K562 (cell line): ENCODE results near the gene HOGA1. TPM values are rescaled to one million over a fixed set of nuclear protein-coding genes. Genes with fewer than 3 reads are reported as not detected.

ENCODE experiments used
- ATAC-seq: fragments of 200-7000 bp; cut with Tn5 transposase; 3 replicates; pipeline ENCODE4 v1.9.1; 2020; ENCODE audit warnings: moderate library complexity
- BruUV-seq: library from RNA; stranded (reverse); fragments of 400-500 nt; replicated peaks from 2 replicates; lab custom pipeline; 2021; lab: Mats Ljungman, UMichigan
- CTCF ChIA-PET: fragments of 300-600 bp; formaldehyde crosslinking; extraction: SDS; loops from one replicate; lab custom pipeline; 2021; ENCODE audit warnings: low intra/inter-chr PET ratio; lab: Yijun Ruan, JAX
- POLR2A ChIA-PET: fragments of 300-600, 350-650 bp; sonication (Branson Sonifier 250); formaldehyde crosslinking; extraction: SDS; loops from one replicate; lab custom pipeline; 2021; ENCODE audit warnings: antibody characterized with exemption, inconsistent platforms; lab: Yijun Ruan, JAX
- DNase-seq, 4 experiments: peaks; one replicate each; pipeline versions ENCODE4 v3.0.0 to v3.0.0-alpha.2; 2011 to 2018; ENCODE audit warnings: low spot score in 3 of 4, mixed read lengths in 3 of 4; ENCODE audit errors: extremely low read depth in 1 of 4
- FAIRE-seq: peaks from 2 replicates; lab custom pipeline; 2011; peaks lifted over from hg19 to GRCh38; lab: Jason Lieb, UNC
- H2AFZ ChIP-seq: 2 replicates; pipeline ENCODE4 v1.6.0; 2011; ENCODE audit warnings: low read depth, low read length, control low read depth, inconsistent platforms
- H3K27ac ChIP-seq: fragments of 200-600 bp; 3 replicates; pipeline ENCODE4 v1.8.0; 2011; ENCODE audit warnings: low read depth, mild to moderate bottlenecking, control low read depth, inconsistent platforms, low read length, moderate library complexity, mixed read lengths; ENCODE audit errors: extremely low read depth
- H3K27me3 ChIP-seq, 2 experiments: fragments of 300-600 bp in 1 of 2; 2 replicates in 1 of 2; 3 replicates in 1 of 2; pipeline versions ENCODE4 v1.6.0 to v1.8.0; 2011; ENCODE audit warnings: inconsistent platforms in 2 of 2, low read length in 2 of 2, mild to moderate bottlenecking in 1 of 2, mixed read lengths in 1 of 2, moderate library complexity in 1 of 2; ENCODE audit not compliant: control insufficient read depth in 2 of 2, insufficient read depth in 2 of 2
- H3K36me3 ChIP-seq: fragments of 300-600 bp; 3 replicates; pipeline ENCODE4 v1.8.0; 2011; ENCODE audit warnings: mild to moderate bottlenecking, low read length, inconsistent platforms; ENCODE audit not compliant: control insufficient read depth, insufficient read depth
- H3K4me1 ChIP-seq, 2 experiments: fragments of 200-600 bp in 1 of 2; replicated peaks in 1 of 2; 2 replicates in 1 of 2; 3 replicates in 1 of 2; pipeline versions ENCODE4 v1.5.1 to v1.8.0; 2011; ENCODE audit warnings: inconsistent platforms in 2 of 2, low read length in 2 of 2, mild to moderate bottlenecking in 1 of 2, mixed read lengths in 1 of 2, moderate library complexity in 1 of 2; ENCODE audit not compliant: control insufficient read depth in 2 of 2, insufficient read depth in 2 of 2
- H3K4me2 ChIP-seq: 2 replicates; pipeline ENCODE4 v1.6.1; 2011; ENCODE audit warnings: low read length, control low read depth, inconsistent platforms, mixed read lengths; ENCODE audit not compliant: insufficient read depth
- H3K4me3 ChIP-seq: fragments of 200-600 bp; sonication (generic), shearing (Covaris generic); 2 replicates; pipeline ENCODE4 v1.5.1; 2016; ENCODE audit warnings: control low read depth, inconsistent platforms
- H3K79me2 ChIP-seq: fragments of 200-600 bp; 3 replicates; pipeline ENCODE4 v1.8.0; 2011; ENCODE audit warnings: low read length, inconsistent platforms; ENCODE audit not compliant: control insufficient read depth, insufficient read depth
- H3K9ac ChIP-seq, 2 experiments: 2 replicates each; pipeline versions ENCODE4 v1.6.0 to v1.6.1; 2011; ENCODE audit warnings: low read depth in 2 of 2, low read length in 2 of 2, control low read depth in 1 of 2, inconsistent platforms in 1 of 2, mild to moderate bottlenecking in 1 of 2, mixed read lengths in 1 of 2; ENCODE audit not compliant: insufficient read depth in 1 of 2
- H3K9me1 ChIP-seq: one replicate; pipeline ENCODE4 v1.6.0; 2011; ENCODE audit warnings: inconsistent platforms, mild to moderate bottlenecking, low read length, moderate library complexity; ENCODE audit not compliant: control insufficient read depth, insufficient read depth
- H3K9me3 ChIP-seq: replicated peaks from 2 replicates; pipeline ENCODE4 v1.5.1; 2011; ENCODE audit warnings: low read depth, low read length, inconsistent platforms; ENCODE audit not compliant: control insufficient read depth, insufficient read depth
- H4K20me1 ChIP-seq: replicated peaks from 2 replicates; pipeline ENCODE4 v1.6.1; 2011; ENCODE audit warnings: low read length, inconsistent platforms, mixed read lengths; ENCODE audit not compliant: control insufficient read depth, insufficient read depth
- BCOR ChIP-seq: fragments of 450-650 bp; IDR thresholded peaks from 2 replicates; pipeline ENCODE4 v1.6.1; 2016
- BRD9 ChIP-seq: fragments of 450-650 bp; IDR thresholded peaks from 2 replicates; pipeline ENCODE4 v1.6.1; 2018; ENCODE audit warnings: low read depth; ENCODE audit not compliant: partially characterized antibody
- KDM5B ChIP-seq: fragments of 200-600 bp; sonication (generic); IDR thresholded peaks from 2 replicates; pipeline ENCODE4 v1.6.1; 2012; ENCODE audit warnings: low read depth, mild to moderate bottlenecking, moderate library complexity, low read length, control low read depth, inconsistent platforms; ENCODE audit not compliant: insufficient replicate concordance
- MCM7 ChIP-seq, 2 experiments: fragments of 450-650 bp; IDR thresholded peaks; 2 replicates each; pipeline ENCODE4 v1.6.1; 2016 to 2018
- MTF1 ChIP-seq: fragments of 250-450 bp; sonication (Bioruptor Pico); IDR thresholded peaks from 2 replicates; pipeline ENCODE4 v1.9.0; 2021; ENCODE audit warnings: moderate library complexity, mild to moderate bottlenecking, inconsistent platforms, borderline replicate concordance
- RBM25 ChIP-seq: fragments of 200-400 bp; formaldehyde crosslinking; IDR thresholded peaks from 2 replicates; pipeline ENCODE4 v1.6.1; 2018; ENCODE audit warnings: low read length, low read depth, moderate library complexity; ENCODE audit not compliant: severe bottlenecking
- SMAD3 ChIP-seq: fragments of 450-650 bp; formaldehyde crosslinking; conservative IDR thresholded peaks from 2 replicates; pipeline ENCODE4 v1.4.0; 2020; ENCODE audit warnings: mild to moderate bottlenecking
- ZFPM2 ChIP-seq: fragments of 250-450 bp; sonication (Bioruptor Pico); IDR thresholded peaks from 2 replicates; pipeline ENCODE4 v1.5.1; 2022; ENCODE audit warnings: mild to moderate bottlenecking
- WGBS: fragments of 100-300 bp; shearing (Covaris generic); methylation state at CpG from one replicate; pipeline ENCODE4 v1.1.6; 2016; ENCODE audit warnings: low coverage, mixed read lengths; ENCODE audit not compliant: insufficient coverage; ENCODE audit errors: missing lambda C conversion rate; 5-methylcytosine and 5-hydroxymethylcytosine counted together
- in situ Hi-C: fragments of 300-500 bp; cut with MboI; formaldehyde crosslinking; loops from 4 replicates; pipeline ENCODE4 v1.15.0; 2018; ENCODE audit warnings: inconsistent platforms, mixed read lengths
- intact Hi-C: fragments of 100-400 bp; cut with micrococcal nuclease; formaldehyde crosslinking; loops from 2 replicates; pipeline ENCODE4 v1.14.2; 2022
- polyA plus RNA-seq, 8 experiments: library from polyadenylated mRNA; depleted of rRNA in 4 of 8; stranded (reverse) in 5 of 8; unstranded in 3 of 8; fragments of >200 nt; fragmentation: Nextera tagmentation in 2 of 8; fragmentation: Illumina TruSeq in 1 of 8; extraction: Ambion mirVana in 2 of 8; extraction: Trizol in 1 of 8; gene quantifications; 2 replicates each; pipeline versions ENCODE4 v1.2.1 to v1.2.3, GENCODE V29; 2011 to 2014; ENCODE audit warnings: inconsistent platforms in 1 of 8, missing spikeins in 1 of 8
- total RNA-seq, 7 experiments: library from RNA; depleted of rRNA in 6 of 7; stranded (reverse); fragments of >200 nt in 6 of 7; fragmentation: Illumina TruSeq in 2 of 7; extraction: Trizol in 2 of 7; gene quantifications; 2 replicates each; pipeline versions ENCODE4 v1.2.1 to v1.2.3, GENCODE V29; 2011 to 2021; ENCODE audit warnings: low replicate concordance in 1 of 7
- TF ChIP-seq, protein P1 (sequence below): sonication (generic); formaldehyde crosslinking; IDR thresholded peaks from 2 replicates; pipeline ENCODE4 v1.8.1; 2023; ENCODE audit warnings: mild to moderate bottlenecking, missing genetic modification reagents
- TF ChIP-seq, protein P2 (sequence below): fragments of 450-650 bp; formaldehyde crosslinking; IDR thresholded peaks from 2 replicates; pipeline ENCODE4 v1.4.0; 2022; ENCODE audit warnings: missing genetic modification characterization
- TF ChIP-seq, protein P3 (sequence below): fragments of 250-450 bp; sonication (Bioruptor Pico); IDR thresholded peaks from 2 replicates; pipeline ENCODE4 v1.5.0; 2022; ENCODE audit warnings: mild to moderate bottlenecking

Gene HOGA1
- total and polyA plus RNA-seq, 9 of the 15 experiments (the other 6 are each of a cell fraction or from before 2014, with no cell fraction given): not detected

DNA sequence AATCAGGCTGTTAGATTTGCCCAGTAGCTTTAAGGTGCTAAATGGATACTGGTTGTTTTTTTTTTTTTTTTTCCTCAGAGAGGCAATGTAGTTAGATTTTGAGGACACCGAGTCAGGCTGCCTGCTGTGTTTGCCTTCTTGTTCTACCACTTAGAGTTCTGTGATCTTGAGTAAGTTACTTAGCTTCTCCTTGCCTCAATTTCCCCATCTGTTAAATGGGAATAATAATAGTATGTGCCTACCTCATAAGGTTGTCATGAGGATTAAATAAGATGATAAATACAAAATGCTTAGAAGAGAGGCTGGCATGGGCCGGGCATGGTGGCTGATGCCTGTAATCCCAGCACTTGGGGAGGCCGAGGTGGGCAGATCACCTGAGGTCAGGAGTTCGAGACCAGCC, 34.5 kb downstream of the HOGA1 start:
- peaks cover 0 to 3% of the 10 kb centered on the region in 2 experiments; a peak in 1 of 5 replicates for H3K4me1 ChIP-seq
- 79% methylated on average over 2 of the region's 4 CpGs for WGBS
- intact Hi-C loops: no loop called here
- no peaks in the 10 kb centered on the region for H3K9me1 ChIP-seq
- no peak overlapping the region for H3K4me2 ChIP-seq
- no peak for DNase-seq
- H3K4me3 ChIP-seq: no peak overlapping the region
- no TSS peak for BruUV-seq
- TF ChIP-seq RBM25 (peak; percentile 21), ZFPM2 (CRISPR knock-in tag) (no peak), KDM5B (no peak), SMAD3 (no peak), MTF1 (CRISPR knock-in tag) (no peak), BCOR (peak; percentile 79), BRD9 (no peak), MCM7 (IDR thresholded peaks at IDR 0.05) (no peak)
- TF ChIP-seq, protein P1, sequence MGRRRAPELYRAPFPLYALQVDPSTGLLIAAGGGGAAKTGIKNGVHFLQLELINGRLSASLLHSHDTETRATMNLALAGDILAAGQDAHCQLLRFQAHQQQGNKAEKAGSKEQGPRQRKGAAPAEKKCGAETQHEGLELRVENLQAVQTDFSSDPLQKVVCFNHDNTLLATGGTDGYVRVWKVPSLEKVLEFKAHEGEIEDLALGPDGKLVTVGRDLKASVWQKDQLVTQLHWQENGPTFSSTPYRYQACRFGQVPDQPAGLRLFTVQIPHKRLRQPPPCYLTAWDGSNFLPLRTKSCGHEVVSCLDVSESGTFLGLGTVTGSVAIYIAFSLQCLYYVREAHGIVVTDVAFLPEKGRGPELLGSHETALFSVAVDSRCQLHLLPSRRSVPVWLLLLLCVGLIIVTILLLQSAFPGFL (CRISPR knock-in tag): no peak
- TF ChIP-seq, protein P2, sequence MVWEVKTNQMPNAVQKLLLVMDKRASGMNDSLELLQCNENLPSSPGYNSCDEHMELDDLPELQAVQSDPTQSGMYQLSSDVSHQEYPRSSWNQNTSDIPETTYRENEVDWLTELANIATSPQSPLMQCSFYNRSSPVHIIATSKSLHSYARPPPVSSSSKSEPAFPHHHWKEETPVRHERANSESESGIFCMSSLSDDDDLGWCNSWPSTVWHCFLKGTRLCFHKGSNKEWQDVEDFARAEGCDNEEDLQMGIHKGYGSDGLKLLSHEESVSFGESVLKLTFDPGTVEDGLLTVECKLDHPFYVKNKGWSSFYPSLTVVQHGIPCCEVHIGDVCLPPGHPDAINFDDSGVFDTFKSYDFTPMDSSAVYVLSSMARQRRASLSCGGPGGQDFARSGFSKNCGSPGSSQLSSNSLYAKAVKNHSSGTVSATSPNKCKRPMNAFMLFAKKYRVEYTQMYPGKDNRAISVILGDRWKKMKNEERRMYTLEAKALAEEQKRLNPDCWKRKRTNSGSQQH (CRISPR knock-in tag): no peak
- TF ChIP-seq, protein P3, sequence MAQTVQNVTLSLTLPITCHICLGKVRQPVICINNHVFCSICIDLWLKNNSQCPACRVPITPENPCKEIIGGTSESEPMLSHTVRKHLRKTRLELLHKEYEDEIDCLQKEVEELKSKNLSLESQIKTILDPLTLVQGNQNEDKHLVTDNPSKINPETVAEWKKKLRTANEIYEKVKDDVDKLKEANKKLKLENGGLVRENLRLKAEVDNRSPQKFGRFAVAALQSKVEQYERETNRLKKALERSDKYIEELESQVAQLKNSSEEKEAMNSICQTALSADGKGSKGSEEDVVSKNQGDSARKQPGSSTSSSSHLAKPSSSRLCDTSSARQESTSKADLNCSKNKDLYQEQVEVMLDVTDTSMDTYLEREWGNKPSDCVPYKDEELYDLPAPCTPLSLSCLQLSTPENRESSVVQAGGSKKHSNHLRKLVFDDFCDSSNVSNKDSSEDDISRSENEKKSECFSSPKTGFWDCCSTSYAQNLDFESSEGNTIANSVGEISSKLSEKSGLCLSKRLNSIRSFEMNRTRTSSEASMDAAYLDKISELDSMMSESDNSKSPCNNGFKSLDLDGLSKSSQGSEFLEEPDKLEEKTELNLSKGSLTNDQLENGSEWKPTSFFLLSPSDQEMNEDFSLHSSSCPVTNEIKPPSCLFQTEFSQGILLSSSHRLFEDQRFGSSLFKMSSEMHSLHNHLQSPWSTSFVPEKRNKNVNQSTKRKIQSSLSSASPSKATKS (CRISPR knock-in tag): no peak
- in situ Hi-C loops: no loop called here
- CTCF ChIA-PET: no interaction called here
- no peaks in the 10 kb centered on the region for H3K27me3 ChIP-seq
- no peak overlapping the region for H2AFZ ChIP-seq
- FAIRE-seq: no peak
- no peak for ATAC-seq
- H4K20me1 ChIP-seq: no peaks in the 10 kb centered on the region
- no peaks in the 10 kb centered on the region for H3K79me2 ChIP-seq
- no peaks in the 10 kb centered on the region for H3K9me3 ChIP-seq
- no peak overlapping the region for H3K9ac ChIP-seq
- H3K36me3 ChIP-seq: no peaks in the 10 kb centered on the region; the same call in 2 of the 3 replicates
- no peak overlapping the region for H3K27ac ChIP-seq
- POLR2A ChIA-PET: no interaction called here
